ENCODE data around the gene TRIM14.

Gene TRIM14

GRCh38 chr9:98050351-98050750 is 68.7 kb downstream of the TRIM14 start:
- H3K36me3 ChIP-seq (ENCODE audit: insufficient read depth, low read length), result no peaks in the 10 kb centered on the region
- H3K79me2 ChIP-seq (ENCODE audit: control insufficient read depth, insufficient read depth, low read length, unreplicated experiment), result peaks cover 29% of the 10 kb centered on the region
- H3K27ac ChIP-seq (ENCODE audit: low read depth, low read length), result no peak overlapping the region
- H3K27me3 ChIP-seq (ENCODE audit: insufficient read depth, low read length), result no peaks in the 10 kb centered on the region
- no peak overlapping the region for H2AFZ ChIP-seq (ENCODE audit: low read length, unreplicated experiment)
- H3K4me1 ChIP-seq (ENCODE audit: control insufficient read depth, insufficient read depth, low read length, unreplicated experiment), result peaks cover 8% of the 10 kb centered on the region
- no peak overlapping the region for H3K4me3 ChIP-seq (ENCODE audit: low read depth, low read length)

DNA sequence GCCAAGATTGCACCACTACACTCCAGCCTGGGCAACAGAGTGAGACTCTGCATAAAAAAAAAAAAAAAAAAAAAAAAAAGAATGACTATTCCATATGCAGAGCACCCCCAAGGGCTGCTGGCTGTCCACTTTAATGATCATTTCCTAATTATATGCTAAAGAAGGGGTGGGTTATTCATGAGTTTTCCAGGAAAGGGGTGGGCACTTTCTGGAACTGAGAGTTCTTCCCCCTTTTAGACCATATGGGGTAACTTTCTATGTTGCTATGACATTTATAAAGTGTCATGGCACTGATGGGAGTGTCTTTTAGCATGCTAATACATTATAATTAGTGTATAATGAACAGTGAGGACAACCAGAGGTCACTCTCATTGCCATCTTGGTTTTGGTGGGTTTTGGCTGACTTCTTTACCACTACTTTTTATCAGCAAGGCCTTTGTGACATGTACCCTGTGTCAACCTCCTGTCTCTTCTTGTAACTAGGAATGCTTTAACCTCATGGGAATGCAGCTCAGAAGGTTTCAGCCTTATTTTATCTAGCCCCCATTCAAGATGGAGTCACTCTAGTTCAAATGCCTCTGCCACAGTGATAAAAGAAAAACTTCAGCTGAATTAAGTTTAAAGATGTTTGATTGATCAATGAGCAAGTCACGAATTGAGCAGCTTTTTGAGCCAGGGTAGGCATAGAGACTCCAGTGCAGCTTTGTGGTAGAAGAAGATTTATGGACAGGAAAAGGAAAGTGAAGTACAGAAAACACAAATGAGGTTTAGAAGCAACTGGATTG is 69.5 kb downstream of the TRIM14 start:
- Histone ChIP-seq H3K27me3 (ENCODE audit: insufficient read depth, low read length) (no peaks in the 10 kb centered on the region), H2AFZ (ENCODE audit: low read length, unreplicated experiment) (no peak overlapping the region), H3K4me3 (ENCODE audit: low read depth, low read length) (no peak overlapping the region), H3K36me3 (ENCODE audit: insufficient read depth, low read length) (no peaks in the 10 kb centered on the region), H3K4me1 (ENCODE audit: control insufficient read depth, insufficient read depth, low read length, unreplicated experiment) (peaks cover 14% of the 10 kb centered on the region), H3K79me2 (ENCODE audit: control insufficient read depth, insufficient read depth, low read length, unreplicated experiment) (peaks cover 35% of the 10 kb centered on the region), H3K27ac (ENCODE audit: low read depth, low read length) (no peak overlapping the region)

DNA sequence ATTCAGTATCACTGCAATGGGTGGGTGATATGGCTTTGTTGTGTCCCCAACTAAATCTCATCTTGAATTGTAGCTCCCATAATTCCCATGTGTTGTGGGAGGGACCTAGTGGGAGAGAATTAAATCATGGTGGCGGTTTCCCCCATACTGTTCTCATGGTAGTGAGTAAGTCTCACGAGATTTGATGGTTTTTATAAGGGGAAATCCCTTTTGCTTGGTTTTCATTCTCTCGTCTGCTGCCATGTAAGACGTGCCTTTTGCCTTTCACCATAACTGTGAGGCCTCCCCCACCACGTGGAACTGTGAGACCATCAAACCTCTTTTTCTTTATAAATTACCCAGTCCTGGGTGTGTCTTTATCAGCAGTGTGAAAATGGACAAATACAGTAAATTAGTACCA is 72.0 kb downstream of the TRIM14 start:
- peaks cover 32% of the 10 kb centered on the region for H3K79me2 ChIP-seq (ENCODE audit: control insufficient read depth, insufficient read depth, low read length, unreplicated experiment)
- H3K4me3 ChIP-seq (ENCODE audit: low read depth, low read length), result peak overlapping the region; percentile 79; the same call in 1 of the 2 replicates
- H2AFZ ChIP-seq (ENCODE audit: low read length, unreplicated experiment), result no peak overlapping the region
- H3K27me3 ChIP-seq (ENCODE audit: insufficient read depth, low read length), result no peaks in the 10 kb centered on the region
- peaks cover 14% of the 10 kb centered on the region for H3K4me1 ChIP-seq (ENCODE audit: control insufficient read depth, insufficient read depth, low read length, unreplicated experiment)
- no peak overlapping the region for H3K27ac ChIP-seq (ENCODE audit: low read depth, low read length)
- no peaks in the 10 kb centered on the region for H3K36me3 ChIP-seq (ENCODE audit: insufficient read depth, low read length)

DNA sequence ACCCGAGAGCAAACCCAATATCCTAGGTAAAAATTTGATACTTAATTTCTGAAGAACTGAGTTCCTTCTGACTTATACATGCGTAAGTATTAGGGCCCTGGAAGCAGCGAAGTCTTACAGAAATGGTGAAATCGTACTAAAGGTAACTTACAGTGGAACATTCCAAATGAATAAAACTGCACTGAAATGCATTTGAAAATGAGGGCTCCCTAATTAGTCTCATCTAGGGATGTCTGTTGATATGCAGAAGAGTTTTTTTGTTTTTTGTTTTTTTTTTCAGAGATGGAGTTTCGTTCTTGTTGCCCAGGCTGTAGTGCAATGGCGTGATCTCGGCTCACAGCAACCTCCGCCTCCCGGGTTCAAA is 72.9 kb downstream of the TRIM14 start:
- Histone ChIP-seq H3K27ac (ENCODE audit: low read depth, low read length) (peak overlapping the region; percentile 59; the same call in 1 of the 2 replicates), H3K4me3 (ENCODE audit: low read depth, low read length) (peak overlapping the region; percentile 79), H3K79me2 (ENCODE audit: control insufficient read depth, insufficient read depth, low read length, unreplicated experiment) (peaks cover 32% of the 10 kb centered on the region), H3K36me3 (ENCODE audit: insufficient read depth, low read length) (no peaks in the 10 kb centered on the region), H3K27me3 (ENCODE audit: insufficient read depth, low read length) (no peaks in the 10 kb centered on the region), H2AFZ (ENCODE audit: low read length, unreplicated experiment) (peak overlapping the region; percentile 85), H3K4me1 (ENCODE audit: control insufficient read depth, insufficient read depth, low read length, unreplicated experiment) (peaks cover 14% of the 10 kb centered on the region)

DNA sequence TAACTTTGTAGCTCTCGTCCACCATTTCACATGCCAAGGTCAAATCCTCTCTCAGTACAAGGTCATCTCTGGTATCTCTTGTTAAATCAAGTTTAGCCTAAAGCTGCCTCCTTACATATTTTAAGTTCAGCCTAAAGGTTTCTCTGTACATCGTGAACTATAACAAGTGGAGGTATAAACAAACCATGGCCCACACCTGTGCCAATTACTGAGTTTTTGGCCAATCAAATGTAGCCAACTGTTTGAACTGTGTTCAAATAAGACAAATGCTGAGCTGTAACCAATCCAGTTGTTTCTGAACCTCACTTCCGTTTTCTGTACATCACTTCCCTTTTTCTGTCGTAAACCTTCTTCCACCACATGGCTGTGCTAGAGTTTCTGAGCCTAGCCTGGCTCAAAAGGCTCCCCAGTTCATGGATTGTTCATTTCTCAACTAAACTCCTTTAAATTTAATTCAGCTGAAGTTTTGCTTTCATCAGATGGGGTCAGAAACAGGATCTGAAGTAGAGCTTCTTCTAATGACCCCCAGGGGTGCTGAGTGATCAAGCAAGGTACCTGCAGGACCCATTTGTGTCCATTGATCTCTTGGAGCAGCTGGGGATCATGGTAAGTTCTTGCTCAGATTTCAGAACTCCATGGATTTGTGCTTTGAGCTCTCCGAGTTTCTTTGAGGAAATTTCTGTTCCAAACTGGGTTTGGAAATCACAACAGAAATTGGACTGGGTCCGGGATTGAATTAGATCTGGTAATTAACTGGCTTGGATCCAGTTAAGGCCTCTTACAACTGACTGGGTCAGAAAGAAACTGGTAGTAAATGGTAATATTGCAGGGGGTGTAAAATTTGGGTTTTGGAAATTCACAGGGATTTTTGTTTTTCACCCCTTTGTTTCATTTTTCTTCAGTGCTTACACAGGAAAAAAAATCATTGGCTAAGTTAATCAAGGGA is 73.5 kb downstream of the TRIM14 start:
- H3K27ac ChIP-seq (ENCODE audit: low read depth, low read length), result peak overlapping the region; percentile 59
- peaks cover 14% of the 10 kb centered on the region for H3K4me1 ChIP-seq (ENCODE audit: control insufficient read depth, insufficient read depth, low read length, unreplicated experiment)
- peak overlapping the region; percentile 79 for H3K4me3 ChIP-seq (ENCODE audit: low read depth, low read length)
- H2AFZ ChIP-seq (ENCODE audit: low read length, unreplicated experiment), result peak overlapping the region; percentile 85
- peaks cover 32% of the 10 kb centered on the region for H3K79me2 ChIP-seq (ENCODE audit: control insufficient read depth, insufficient read depth, low read length, unreplicated experiment)
- H3K36me3 ChIP-seq (ENCODE audit: insufficient read depth, low read length), result no peaks in the 10 kb centered on the region
- H3K27me3 ChIP-seq (ENCODE audit: insufficient read depth, low read length), result no peaks in the 10 kb centered on the region

DNA sequence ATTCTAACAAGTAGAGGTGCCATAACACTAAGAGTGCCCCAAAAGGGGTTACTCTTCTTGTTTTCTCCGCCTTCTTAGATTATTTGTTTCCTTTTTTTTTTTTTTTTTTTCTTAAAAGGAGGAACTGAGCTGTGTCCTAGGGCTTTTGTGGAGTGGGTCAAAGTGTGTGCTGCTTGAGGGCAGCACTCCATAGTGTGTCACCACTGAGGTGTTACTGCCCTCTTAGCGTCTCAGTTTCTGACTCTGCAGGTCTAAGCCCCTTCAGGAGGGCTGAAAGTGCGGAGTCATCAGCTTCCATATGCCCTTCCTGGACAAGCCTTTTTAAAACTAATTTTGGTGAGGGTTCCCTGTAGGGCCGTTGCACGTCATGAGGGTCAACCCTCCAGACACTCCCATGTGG is 75.1 kb downstream of the TRIM14 start:
- Histone ChIP-seq H3K27ac (ENCODE audit: low read depth, low read length) (no peak overlapping the region), H3K4me3 (ENCODE audit: low read depth, low read length) (no peak overlapping the region), H3K4me1 (ENCODE audit: control insufficient read depth, insufficient read depth, low read length, unreplicated experiment) (peaks cover 14% of the 10 kb centered on the region), H3K27me3 (ENCODE audit: insufficient read depth, low read length) (no peaks in the 10 kb centered on the region), H2AFZ (ENCODE audit: low read length, unreplicated experiment) (no peak overlapping the region), H3K79me2 (ENCODE audit: control insufficient read depth, insufficient read depth, low read length, unreplicated experiment) (peaks cover 29% of the 10 kb centered on the region), H3K36me3 (ENCODE audit: insufficient read depth, low read length) (no peaks in the 10 kb centered on the region)

DNA sequence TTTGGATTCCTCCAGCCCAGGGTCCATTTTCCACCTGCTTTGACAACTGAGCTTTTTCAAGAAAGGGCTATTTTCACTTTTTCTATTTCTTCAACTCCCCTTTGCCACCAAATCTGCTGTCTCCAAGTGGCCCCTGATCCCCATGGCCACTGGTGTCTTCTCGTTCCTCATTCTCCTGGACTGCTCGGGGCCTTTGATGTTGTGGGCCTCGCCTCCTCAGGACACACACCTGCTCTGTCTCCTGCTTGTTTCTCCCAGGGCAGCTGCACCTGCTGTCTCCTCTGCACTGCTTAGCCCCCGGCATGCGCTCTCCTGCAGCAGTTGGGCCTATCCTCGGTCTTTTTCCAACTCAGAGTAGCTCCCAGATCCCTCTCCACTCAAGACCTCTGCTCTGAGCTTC is 78.8 kb downstream of the TRIM14 start:
- no peak overlapping the region for H3K4me3 ChIP-seq (ENCODE audit: low read depth, low read length)
- peaks cover 25% of the 10 kb centered on the region for H3K4me1 ChIP-seq (ENCODE audit: control insufficient read depth, insufficient read depth, low read length, unreplicated experiment)
- H3K79me2 ChIP-seq (ENCODE audit: control insufficient read depth, insufficient read depth, low read length, unreplicated experiment), result peaks cover 4% of the 10 kb centered on the region
- H2AFZ ChIP-seq (ENCODE audit: low read length, unreplicated experiment), result no peak overlapping the region
- H3K27me3 ChIP-seq (ENCODE audit: insufficient read depth, low read length), result no peaks in the 10 kb centered on the region
- H3K36me3 ChIP-seq (ENCODE audit: insufficient read depth, low read length), result no peaks in the 10 kb centered on the region
- no peak overlapping the region for H3K27ac ChIP-seq (ENCODE audit: low read depth, low read length)

DNA sequence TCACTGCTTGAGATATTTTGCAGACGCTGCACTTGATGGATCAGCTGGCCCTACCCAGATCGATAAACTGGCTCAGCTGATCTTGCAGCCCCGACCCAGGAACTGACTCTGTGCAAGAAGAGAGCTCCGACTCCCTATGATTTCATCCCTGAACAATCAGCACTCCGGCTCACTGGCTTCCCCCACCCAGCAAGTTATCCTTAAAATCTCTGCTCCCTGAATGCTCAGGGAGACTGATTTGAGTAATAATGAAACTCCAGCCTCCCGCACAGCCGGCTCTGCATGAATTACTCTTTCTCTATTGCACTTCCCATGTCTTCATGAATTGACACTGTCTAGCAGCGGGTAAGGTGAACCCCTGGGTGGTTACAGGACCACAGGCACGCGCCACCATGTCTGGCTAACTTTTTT is 79.4 kb downstream of the TRIM14 start:
- H3K79me2 ChIP-seq (ENCODE audit: control insufficient read depth, insufficient read depth, low read length, unreplicated experiment), result no peaks in the 10 kb centered on the region
- no peak overlapping the region for H3K27ac ChIP-seq (ENCODE audit: low read depth, low read length)
- no peak overlapping the region for H3K4me3 ChIP-seq (ENCODE audit: low read depth, low read length)
- H3K4me1 ChIP-seq (ENCODE audit: control insufficient read depth, insufficient read depth, low read length, unreplicated experiment), result peaks cover 23% of the 10 kb centered on the region
- H3K27me3 ChIP-seq (ENCODE audit: insufficient read depth, low read length), result no peaks in the 10 kb centered on the region
- H2AFZ ChIP-seq (ENCODE audit: low read length, unreplicated experiment), result no peak overlapping the region
- H3K36me3 ChIP-seq (ENCODE audit: insufficient read depth, low read length), result no peaks in the 10 kb centered on the region

- H2AFZ ChIP-seq (ENCODE audit: low read length, unreplicated experiment), result no peak overlapping the region
- no peaks in the 10 kb centered on the region for H3K79me2 ChIP-seq (ENCODE audit: control insufficient read depth, insufficient read depth, low read length, unreplicated experiment)
- no peaks in the 10 kb centered on the region for H3K36me3 ChIP-seq (ENCODE audit: insufficient read depth, low read length)
- peaks cover 23% of the 10 kb centered on the region for H3K4me1 ChIP-seq (ENCODE audit: control insufficient read depth, insufficient read depth, low read length, unreplicated experiment)
- H3K27ac ChIP-seq (ENCODE audit: low read depth, low read length), result no peak overlapping the region
- no peaks in the 10 kb centered on the region for H3K27me3 ChIP-seq (ENCODE audit: insufficient read depth, low read length)
- H3K4me3 ChIP-seq (ENCODE audit: low read depth, low read length), result no peak overlapping the region
Measured at GRCh38 chr9:98038958-98039357, 80.1 kb downstream of the TRIM14 start.

- H3K36me3 ChIP-seq (ENCODE audit: insufficient read depth, low read length), result no peaks in the 10 kb centered on the region
- peak overlapping the region; percentile 56 for H2AFZ ChIP-seq (ENCODE audit: low read length, unreplicated experiment)
- peaks cover 28% of the 10 kb centered on the region for H3K4me1 ChIP-seq (ENCODE audit: control insufficient read depth, insufficient read depth, low read length, unreplicated experiment)
- H3K4me3 ChIP-seq (ENCODE audit: low read depth, low read length), result peak overlapping the region; percentile 12; the same call in 1 of the 2 replicates
- H3K27me3 ChIP-seq (ENCODE audit: insufficient read depth, low read length), result no peaks in the 10 kb centered on the region
- no peak overlapping the region; the same call in 1 of the 2 replicates for H3K27ac ChIP-seq (ENCODE audit: low read depth, low read length)
- H3K79me2 ChIP-seq (ENCODE audit: control insufficient read depth, insufficient read depth, low read length, unreplicated experiment), result no peaks in the 10 kb centered on the region
Measured at GRCh38 chr9:98037357-98037756, 81.7 kb downstream of the TRIM14 start.
